Measurements from ENCODE around the gene IFI16.
"Not testable (repeated sequence)": the region's sequence is repeated elsewhere in the genome, so short reads cannot be mapped to it uniquely, and the experiment has no call there.

Gene IFI16

GRCh38 chr1:159006210-159006807 is 3.4 kb upstream of the IFI16 start:
- H2BK5ac ChIP-seq (ENCODE audit: low read depth, low read length, poor library complexity); H3K4ac ChIP-seq (ENCODE audit: low read depth, low read length); DNase-seq; H3K79me2 ChIP-seq (ENCODE audit: control insufficient read depth, insufficient read depth, low read length, poor library complexity); H3K9me3 ChIP-seq (ENCODE audit: insufficient read depth, low read depth, low read length); H2AK5ac ChIP-seq (ENCODE audit: low read length); H3K79me1 ChIP-seq (ENCODE audit: low read length); H3K27ac ChIP-seq (ENCODE audit: low read depth, low read length); H3K27me3 ChIP-seq (ENCODE audit: insufficient read depth, low read length); H4K12ac ChIP-seq (ENCODE audit: low read depth, low read length); H3K4me2 ChIP-seq (ENCODE audit: low read length); H2AFZ ChIP-seq (ENCODE audit: insufficient read depth, low read length, poor library complexity); H3K4me3 ChIP-seq (ENCODE audit: low read depth, low read length); H2BK12ac ChIP-seq (ENCODE audit: low read length); H4K8ac ChIP-seq (ENCODE audit: low read depth, low read length); H2BK120ac ChIP-seq (ENCODE audit: insufficient read depth, low read length, poor library complexity); H3K36me3 ChIP-seq (ENCODE audit: control insufficient read depth in 1 of 2, insufficient read depth in 2 of 2, low read length in 2 of 2); H3K14ac ChIP-seq (ENCODE audit: low read length); H3K4me1 ChIP-seq (ENCODE audit: control insufficient read depth in 1 of 2, insufficient read depth in 2 of 2, low read length in 2 of 2); H3K23ac ChIP-seq (ENCODE audit: low read length); H3K18ac ChIP-seq (ENCODE audit: low read length); H3K9ac ChIP-seq (ENCODE audit: low read length); H4K91ac ChIP-seq (ENCODE audit: low read depth, low read length): not testable (repeated sequence)
- no CpG with 5 or more reads among the region's 11 CpGs for WGBS (ENCODE audit: extremely low coverage, insufficient coverage, insufficient read length)

GRCh38 chr1:159007726-159008125 is 2.0 kb upstream of the IFI16 start:
- peaks cover 0 to 5% of the 10 kb centered on the region in 2 experiments for H3K4me1 ChIP-seq (ENCODE audit: control insufficient read depth in 1 of 2, insufficient read depth in 2 of 2, low read length in 2 of 2)
- no peak overlapping the region for H3K23ac ChIP-seq (ENCODE audit: low read length)
- H3K18ac ChIP-seq (ENCODE audit: low read length): no peak overlapping the region
- H2AFZ ChIP-seq (ENCODE audit: insufficient read depth, low read length, poor library complexity): no peak overlapping the region
- no peak overlapping the region for H2AK5ac ChIP-seq (ENCODE audit: low read length)
- H2BK120ac ChIP-seq (ENCODE audit: insufficient read depth, low read length, poor library complexity): no peak overlapping the region
- H3K4me2 ChIP-seq (ENCODE audit: low read length): no peak overlapping the region
- no peaks in the 10 kb centered on the region for H3K36me3 ChIP-seq (ENCODE audit: control insufficient read depth in 1 of 2, insufficient read depth in 2 of 2, low read length in 2 of 2)
- H3K4ac ChIP-seq (ENCODE audit: low read depth, low read length): no peak overlapping the region
- H4K91ac ChIP-seq (ENCODE audit: low read depth, low read length): no peak overlapping the region
- no peak overlapping the region for H3K14ac ChIP-seq (ENCODE audit: low read length)
- H3K9me3 ChIP-seq (ENCODE audit: insufficient read depth, low read depth, low read length): no peaks in the 10 kb centered on the region
- no peaks in the 10 kb centered on the region for H3K27me3 ChIP-seq (ENCODE audit: insufficient read depth, low read length)
- H3K4me3 ChIP-seq (ENCODE audit: low read depth, low read length): no peak overlapping the region
- H3K9ac ChIP-seq (ENCODE audit: low read length): no peak overlapping the region
- no peaks in the 10 kb centered on the region for H3K79me1 ChIP-seq (ENCODE audit: low read length)
- no peak for DNase-seq
- H2BK12ac ChIP-seq (ENCODE audit: low read length): no peak overlapping the region
- no peak overlapping the region for H4K8ac ChIP-seq (ENCODE audit: low read depth, low read length)
- H4K12ac ChIP-seq (ENCODE audit: low read depth, low read length): no peak overlapping the region
- H3K79me2 ChIP-seq (ENCODE audit: control insufficient read depth, insufficient read depth, low read length, poor library complexity): no peaks in the 10 kb centered on the region
- no peak overlapping the region for H3K27ac ChIP-seq (ENCODE audit: low read depth, low read length)
- H2BK5ac ChIP-seq (ENCODE audit: low read depth, low read length, poor library complexity): no peak overlapping the region

GRCh38 chr1:159008744-159009188 is 941 bp upstream of the IFI16 start:
- Histone ChIP-seq H2BK5ac (ENCODE audit: low read depth, low read length, poor library complexity) (no peak overlapping the region), H3K23ac (ENCODE audit: low read length) (no peak overlapping the region), H4K91ac (ENCODE audit: low read depth, low read length) (peak overlapping the region; percentile 43), H3K14ac (ENCODE audit: low read length) (no peak overlapping the region), H3K4me3 (ENCODE audit: low read depth, low read length) (no peak overlapping the region), H2AFZ (ENCODE audit: insufficient read depth, low read length, poor library complexity) (no peak overlapping the region), H4K12ac (ENCODE audit: low read depth, low read length) (no peak overlapping the region), H3K79me1 (ENCODE audit: low read length) (no peaks in the 10 kb centered on the region), H3K27ac (ENCODE audit: low read depth, low read length) (no peak overlapping the region), H4K8ac (ENCODE audit: low read depth, low read length) (no peak overlapping the region), H3K4ac (ENCODE audit: low read depth, low read length) (no peak overlapping the region), H3K4me1 (ENCODE audit: control insufficient read depth in 1 of 2, insufficient read depth in 2 of 2, low read length in 2 of 2) (peaks cover 0 to 5% of the 10 kb centered on the region in 2 experiments), H3K36me3 (ENCODE audit: control insufficient read depth in 1 of 2, insufficient read depth in 2 of 2, low read length in 2 of 2) (no peaks in the 10 kb centered on the region), H3K27me3 (ENCODE audit: insufficient read depth, low read length) (no peaks in the 10 kb centered on the region), H3K4me2 (ENCODE audit: low read length) (no peak overlapping the region), H3K9me3 (ENCODE audit: insufficient read depth, low read depth, low read length) (no peaks in the 10 kb centered on the region), H3K9ac (ENCODE audit: low read length) (no peak overlapping the region), H2BK120ac (ENCODE audit: insufficient read depth, low read length, poor library complexity) (peak overlapping the region; percentile 39), H2BK12ac (ENCODE audit: low read length) (no peak overlapping the region), H2AK5ac (ENCODE audit: low read length) (no peak overlapping the region), H3K79me2 (ENCODE audit: control insufficient read depth, insufficient read depth, low read length, poor library complexity) (no peaks in the 10 kb centered on the region), H3K18ac (ENCODE audit: low read length) (no peak overlapping the region)
- no CpG with 5 or more reads among the region's 4 CpGs for WGBS (ENCODE audit: extremely low coverage, insufficient coverage, insufficient read length)
- no peak for DNase-seq

GRCh38 chr1:159009287-159009686 is 420 bp upstream of the IFI16 start:
- H3K4me3 ChIP-seq (ENCODE audit: low read depth, low read length): no peak overlapping the region
- H3K4me2 ChIP-seq (ENCODE audit: low read length): no peak overlapping the region
- H4K91ac ChIP-seq (ENCODE audit: low read depth, low read length): no peak overlapping the region
- no peak for DNase-seq
- H3K18ac ChIP-seq (ENCODE audit: low read length): no peak overlapping the region
- H2BK120ac ChIP-seq (ENCODE audit: insufficient read depth, low read length, poor library complexity): no peak overlapping the region
- no peak overlapping the region for H3K4ac ChIP-seq (ENCODE audit: low read depth, low read length)
- H3K14ac ChIP-seq (ENCODE audit: low read length): no peak overlapping the region
- no peak overlapping the region for H2BK5ac ChIP-seq (ENCODE audit: low read depth, low read length, poor library complexity)
- H3K79me2 ChIP-seq (ENCODE audit: control insufficient read depth, insufficient read depth, low read length, poor library complexity): no peaks in the 10 kb centered on the region
- no peak overlapping the region for H3K23ac ChIP-seq (ENCODE audit: low read length)
- H4K8ac ChIP-seq (ENCODE audit: low read depth, low read length): no peak overlapping the region
- no peaks in the 10 kb centered on the region for H3K9me3 ChIP-seq (ENCODE audit: insufficient read depth, low read depth, low read length)
- no peaks in the 10 kb centered on the region for H3K36me3 ChIP-seq (ENCODE audit: control insufficient read depth in 1 of 2, insufficient read depth in 2 of 2, low read length in 2 of 2)
- H3K27ac ChIP-seq (ENCODE audit: low read depth, low read length): no peak overlapping the region
- no peak overlapping the region for H2AFZ ChIP-seq (ENCODE audit: insufficient read depth, low read length, poor library complexity)
- no CpG with 5 or more reads among the region's 2 CpGs for WGBS (ENCODE audit: extremely low coverage, insufficient coverage, insufficient read length)
- no peaks in the 10 kb centered on the region for H3K27me3 ChIP-seq (ENCODE audit: insufficient read depth, low read length)
- H2AK5ac ChIP-seq (ENCODE audit: low read length): no peak overlapping the region
- peaks cover 0 to 5% of the 10 kb centered on the region in 2 experiments for H3K4me1 ChIP-seq (ENCODE audit: control insufficient read depth in 1 of 2, insufficient read depth in 2 of 2, low read length in 2 of 2)
- H3K9ac ChIP-seq (ENCODE audit: low read length): no peak overlapping the region
- no peak overlapping the region for H4K12ac ChIP-seq (ENCODE audit: low read depth, low read length)
- H3K79me1 ChIP-seq (ENCODE audit: low read length): no peaks in the 10 kb centered on the region
- no peak overlapping the region for H2BK12ac ChIP-seq (ENCODE audit: low read length)
